Measurements from ENCODE around the gene MUC4. TPM values are rescaled to one million over a fixed set of nuclear protein-coding genes. Genes with fewer than 3 reads are reported as not detected.
"Not testable (repeated sequence)": the region's sequence is repeated elsewhere in the genome, so short reads cannot be mapped to it uniquely, and the experiment has no call there.

The MUC4 gene
- polyA plus RNA-seq, 1 of the 3 experiments (the other 2 are of a cell fraction): 0.07 TPM

DNA sequence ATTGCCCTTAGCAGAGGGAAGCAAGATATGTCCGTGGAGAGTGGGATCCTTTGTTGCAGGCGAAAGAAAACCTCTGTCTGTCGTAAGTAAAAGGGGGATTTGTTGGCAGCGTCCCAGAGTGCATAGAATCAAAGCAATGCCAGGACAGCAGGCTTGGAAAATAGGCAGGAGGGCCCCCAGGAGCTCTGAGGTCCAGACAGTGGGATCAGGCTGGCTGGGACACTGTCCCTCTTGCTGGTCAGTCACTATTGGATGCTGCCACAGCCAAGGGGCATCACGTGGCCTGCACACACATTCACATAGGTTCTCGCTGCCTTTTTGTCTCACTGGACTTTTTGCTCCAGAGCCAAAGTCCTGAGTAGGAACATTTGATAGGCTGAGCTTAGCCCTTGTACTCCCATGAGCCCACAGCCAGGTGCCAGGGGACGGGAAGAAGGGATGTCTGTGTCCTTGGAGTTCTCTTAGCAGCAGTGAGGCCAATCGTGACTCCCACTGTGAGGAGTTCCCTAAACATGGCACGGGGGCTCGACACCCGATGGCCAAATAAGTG is 80.3 kb downstream of the MUC4 start (continued):
- TF ChIP-seq CHD2 (IDR thresholded peaks at IDR 0.05; ENCODE audit: low read length, partially characterized antibody) (no peak), JUND (IDR thresholded peaks at IDR 0.05) (no peak)

GRCh38 chr3:195729476-195730251 is 82.1 kb downstream of the MUC4 start:
- ChIA-PET POLR2A (no interaction called here), CTCF (interaction anchor here (0.8 to 1.8 kb wide), 3 partner anchors 13 to 127 kb away, joined by 3 to 4 read pairs (median 4); no protein-coding TSS in a partner anchor)

GRCh38 chr3:195728789-195729188 is 82.9 kb downstream of the MUC4 start:
- DNase-seq; H3K9me2 ChIP-seq; H3K27ac ChIP-seq (ENCODE audit: low read depth in 2 of 2, low read length in 1 of 2); H4K20me1 ChIP-seq (ENCODE audit: insufficient read depth); H3F3A ChIP-seq (replicated peaks; ENCODE audit: insufficient read depth); H3K9ac ChIP-seq; H3K79me2 ChIP-seq (ENCODE audit: insufficient read depth); H3K4me3 ChIP-seq (ENCODE audit: low read depth in 2 of 2, low read length in 1 of 2); H3K36me3 ChIP-seq (replicated peaks in 1 of 2; ENCODE audit: control insufficient read depth in 1 of 2, insufficient read depth in 2 of 2, low read length in 1 of 2); H3K4me2 ChIP-seq; H3K27me3 ChIP-seq (ENCODE audit: insufficient read depth); H2AFZ ChIP-seq (ENCODE audit: low read depth); POLR2A ChIA-PET; H3K9me3 ChIP-seq: not testable (repeated sequence)
- peaks cover 0 to 17% of the 10 kb centered on the region in 2 experiments; a peak in 1 of 4 replicates for H3K4me1 ChIP-seq (ENCODE audit: control insufficient read depth in 1 of 2, insufficient read depth in 2 of 2, low read depth in 1 of 2, low read length in 1 of 2)
- WGBS (ENCODE audit: low lambda C conversion rate): 77% methylated on average over 5 of the region's 5 CpGs
- CTCF ChIA-PET: interaction anchor here (1.1 to 2.7 kb wide), 4 partner anchors 16 to 128 kb away, joined by 3 to 11 read pairs (median 7); no protein-coding TSS in a partner anchor

More at GRCh38 chr3:195729476-195730251, 82.1 kb downstream of the MUC4 start:
- Histone ChIP-seq H3K27me3 (ENCODE audit: insufficient read depth) (no peaks in the 10 kb centered on the region; the same call in 1 of the 2 replicates), H3K79me2 (ENCODE audit: insufficient read depth) (no peaks in the 10 kb centered on the region), H3K9me2 (no peaks in the 10 kb centered on the region), H3K27ac (ENCODE audit: low read depth in 2 of 2, low read length in 1 of 2) (no peak overlapping the region), H4K20me1 (ENCODE audit: insufficient read depth) (no peaks in the 10 kb centered on the region), H3K9me3 (no peaks in the 10 kb centered on the region), H3K4me3 (ENCODE audit: low read depth in 2 of 2, low read length in 1 of 2) (no peak overlapping the region), H3K4me2 (no peak overlapping the region), H3F3A (replicated peaks; ENCODE audit: insufficient read depth) (no peaks in the 10 kb centered on the region), H3K9ac (no peak overlapping the region), H3K4me1 (ENCODE audit: control insufficient read depth in 1 of 2, insufficient read depth in 2 of 2, low read depth in 1 of 2, low read length in 1 of 2) (peaks cover 0 to 17% of the 10 kb centered on the region in 2 experiments; a peak in 1 of 4 replicates), H2AFZ (ENCODE audit: low read depth) (no peak overlapping the region), H3K36me3 (replicated peaks in 1 of 2; ENCODE audit: control insufficient read depth in 1 of 2, insufficient read depth in 2 of 2, low read length in 1 of 2) (no peaks in the 10 kb centered on the region)
- 81% methylated on average over 18 of the region's 18 CpGs for WGBS (ENCODE audit: low lambda C conversion rate)
- no peak for DNase-seq
- TF ChIP-seq TEAD4 (IDR thresholded peaks at IDR 0.05; ENCODE audit: borderline replicate concordance, insufficient read depth) (no peak), TCF12 (IDR thresholded peaks at IDR 0.05) (no peak), POLR2AphosphoS5 (IDR thresholded peaks at IDR 0.05; ENCODE audit: low read depth, low read length) (no peak), TAF1 (IDR thresholded peaks at IDR 0.05; ENCODE audit: borderline replicate concordance, low read depth, low read length) (no peak), SIN3A (IDR thresholded peaks at IDR 0.05; ENCODE audit: borderline replicate concordance, low read depth, low read length) (no peak), MEF2A (IDR thresholded peaks at IDR 0.05; ENCODE audit: borderline replicate concordance, low read depth) (no peak), EZH2phosphoT487 (IDR thresholded peaks at IDR 0.05; ENCODE audit: borderline replicate concordance, low read depth) (no peak), IRF3 (IDR thresholded peaks at IDR 0.05; ENCODE audit: low read depth, low read length) (no peak)
- TF ChIP-seq, protein P1, sequence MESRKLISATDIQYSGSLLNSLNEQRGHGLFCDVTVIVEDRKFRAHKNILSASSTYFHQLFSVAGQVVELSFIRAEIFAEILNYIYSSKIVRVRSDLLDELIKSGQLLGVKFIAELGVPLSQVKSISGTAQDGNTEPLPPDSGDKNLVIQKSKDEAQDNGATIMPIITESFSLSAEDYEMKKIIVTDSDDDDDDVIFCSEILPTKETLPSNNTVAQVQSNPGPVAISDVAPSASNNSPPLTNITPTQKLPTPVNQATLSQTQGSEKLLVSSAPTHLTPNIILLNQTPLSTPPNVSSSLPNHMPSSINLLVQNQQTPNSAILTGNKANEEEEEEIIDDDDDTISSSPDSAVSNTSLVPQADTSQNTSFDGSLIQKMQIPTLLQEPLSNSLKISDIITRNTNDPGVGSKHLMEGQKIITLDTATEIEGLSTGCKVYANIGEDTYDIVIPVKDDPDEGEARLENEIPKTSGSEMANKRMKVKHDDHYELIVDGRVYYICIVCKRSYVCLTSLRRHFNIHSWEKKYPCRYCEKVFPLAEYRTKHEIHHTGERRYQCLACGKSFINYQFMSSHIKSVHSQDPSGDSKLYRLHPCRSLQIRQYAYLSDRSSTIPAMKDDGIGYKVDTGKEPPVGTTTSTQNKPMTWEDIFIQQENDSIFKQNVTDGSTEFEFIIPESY (IDR thresholded peaks at IDR 0.05; ENCODE audit: borderline replicate concordance, low read depth): no peak
- TF ChIP-seq, protein P2, sequence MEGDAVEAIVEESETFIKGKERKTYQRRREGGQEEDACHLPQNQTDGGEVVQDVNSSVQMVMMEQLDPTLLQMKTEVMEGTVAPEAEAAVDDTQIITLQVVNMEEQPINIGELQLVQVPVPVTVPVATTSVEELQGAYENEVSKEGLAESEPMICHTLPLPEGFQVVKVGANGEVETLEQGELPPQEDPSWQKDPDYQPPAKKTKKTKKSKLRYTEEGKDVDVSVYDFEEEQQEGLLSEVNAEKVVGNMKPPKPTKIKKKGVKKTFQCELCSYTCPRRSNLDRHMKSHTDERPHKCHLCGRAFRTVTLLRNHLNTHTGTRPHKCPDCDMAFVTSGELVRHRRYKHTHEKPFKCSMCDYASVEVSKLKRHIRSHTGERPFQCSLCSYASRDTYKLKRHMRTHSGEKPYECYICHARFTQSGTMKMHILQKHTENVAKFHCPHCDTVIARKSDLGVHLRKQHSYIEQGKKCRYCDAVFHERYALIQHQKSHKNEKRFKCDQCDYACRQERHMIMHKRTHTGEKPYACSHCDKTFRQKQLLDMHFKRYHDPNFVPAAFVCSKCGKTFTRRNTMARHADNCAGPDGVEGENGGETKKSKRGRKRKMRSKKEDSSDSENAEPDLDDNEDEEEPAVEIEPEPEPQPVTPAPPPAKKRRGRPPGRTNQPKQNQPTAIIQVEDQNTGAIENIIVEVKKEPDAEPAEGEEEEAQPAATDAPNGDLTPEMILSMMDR (IDR thresholded peaks at IDR 0.05): no peak
